Stimulated activated CD8-positive, alpha-beta memory T cell treated with anti-CD3 and anti-CD28 coated beads, Interleukin-4, amount 100 ng/mL, for 4 hours (primary cell): Measurements from ENCODE around the gene TNNT2.

ENCODE experiments used
- DNase-seq, 2 donors: peaks; one replicate each; pipeline ENCODE4 v3.0.0-alpha.2; 2020; ENCODE audit warnings: low read depth in 2 of 2, low spot score in 1 of 2

Gene TNNT2

DNA sequence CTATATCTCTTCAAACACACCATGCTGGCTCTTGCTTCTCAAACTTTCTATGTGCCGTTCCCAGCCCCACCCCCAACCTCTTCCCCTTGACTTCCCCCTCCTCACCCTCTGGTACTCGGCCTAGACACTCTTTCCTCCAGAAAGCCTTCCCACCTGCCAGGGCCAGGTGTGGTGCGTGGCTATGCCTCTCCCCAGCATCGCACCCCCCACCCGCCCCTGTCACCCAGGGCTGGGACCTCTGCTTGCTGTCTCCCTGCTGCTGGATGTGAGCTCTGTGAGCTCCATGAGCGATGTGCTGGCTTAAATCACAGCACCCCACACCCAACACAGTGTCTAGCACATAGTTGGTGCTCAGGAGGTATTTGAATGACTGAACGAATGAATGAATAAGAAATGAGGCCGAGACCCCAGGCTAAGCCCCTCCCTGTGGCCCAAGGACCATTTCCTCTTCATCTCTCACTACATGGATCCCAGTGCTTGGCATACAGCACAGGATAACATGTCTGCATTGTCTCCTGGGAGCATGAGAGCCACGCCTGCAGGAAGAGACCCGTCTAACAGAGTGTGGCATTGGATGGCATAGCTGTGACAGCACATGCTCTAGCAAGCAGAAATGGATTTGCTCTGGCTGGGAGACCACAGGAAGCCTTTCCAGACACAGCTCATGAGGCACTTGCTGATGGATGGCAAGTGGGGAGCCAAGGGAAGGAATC, 19.7 kb downstream of the TNNT2 start:
- DNase-seq = no peak

DNA sequence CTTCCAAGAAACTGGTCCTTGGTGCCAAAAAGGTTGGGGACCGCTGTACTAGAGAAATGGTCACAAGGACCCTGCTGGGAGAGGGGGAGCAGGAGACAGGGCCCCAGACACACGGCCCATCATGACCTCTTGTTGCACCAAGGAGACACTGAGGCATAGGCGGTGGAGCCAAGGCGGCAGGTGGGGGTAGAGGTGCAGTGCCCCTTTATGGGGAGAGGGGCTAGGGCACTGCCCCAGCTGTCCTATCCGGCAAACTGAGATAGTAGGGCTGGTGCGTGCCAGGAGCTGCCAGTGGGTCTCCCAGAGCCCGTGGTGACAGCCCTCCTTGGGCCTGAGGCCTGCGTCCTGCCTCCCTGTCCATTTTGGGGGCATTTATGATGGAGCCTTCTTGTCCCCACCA, 20.3 kb downstream of the TNNT2 start:
- DNase-seq = no peak

DNA sequence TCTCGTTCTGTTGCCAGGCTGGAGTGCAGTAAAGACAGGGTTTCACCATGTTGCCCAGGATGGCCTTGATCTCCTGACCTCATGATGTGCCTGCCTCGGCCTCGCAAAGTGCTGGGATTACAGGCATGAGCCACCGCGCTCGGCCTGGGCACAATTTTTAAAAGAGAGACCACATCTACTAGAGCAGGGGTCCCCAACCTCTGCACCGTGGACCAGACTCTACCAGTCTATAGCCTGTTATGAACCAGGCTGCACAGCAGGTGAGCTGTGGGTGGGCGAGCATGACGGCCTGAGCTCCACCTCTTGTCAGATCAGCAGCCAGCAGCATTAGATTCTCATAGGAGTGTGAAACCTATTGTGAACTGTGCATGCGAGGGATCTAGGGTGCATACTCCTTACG, 20.8 kb downstream of the TNNT2 start:
- DNase-seq = no peak

DNA sequence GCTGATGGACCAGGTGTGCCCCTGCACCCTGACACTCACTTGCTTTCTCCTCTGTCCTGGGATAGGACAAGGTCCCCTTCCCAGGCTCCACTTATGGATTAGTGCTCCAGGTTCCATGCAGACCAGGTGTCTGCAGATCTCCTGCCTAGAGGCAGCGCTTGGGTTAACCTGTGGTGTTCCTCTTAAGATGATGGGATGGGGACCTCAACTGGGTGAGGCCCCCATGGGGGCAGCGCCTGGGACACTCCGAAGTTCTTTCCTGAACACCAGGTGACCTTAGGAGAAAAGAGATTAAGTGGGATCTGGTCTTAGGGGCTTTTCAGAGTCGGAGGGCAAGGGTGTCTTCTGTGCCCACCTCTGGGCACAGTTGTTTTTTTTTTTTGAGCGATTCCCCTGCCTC, 21.2 kb downstream of the TNNT2 start:
- no peak for DNase-seq

DNA sequence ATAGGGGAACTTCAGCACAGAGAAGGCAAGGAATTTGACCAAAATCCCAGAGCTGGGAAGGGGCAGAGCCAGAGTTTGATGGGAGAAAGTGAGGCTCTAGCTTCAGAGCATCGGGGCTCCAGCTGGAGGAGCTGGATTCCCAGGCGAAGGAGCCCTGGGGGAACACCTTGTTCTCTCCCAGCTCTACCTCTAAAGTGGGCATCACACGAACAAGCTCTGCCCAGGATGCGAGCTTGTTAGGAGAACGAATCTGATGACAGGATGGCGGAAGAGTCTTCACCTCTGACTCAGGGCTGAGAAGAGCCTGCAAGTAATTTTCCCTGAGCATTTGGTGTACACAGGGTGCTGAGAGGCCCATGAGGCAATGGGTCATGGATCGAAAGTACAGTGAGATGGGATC, 22.0 kb downstream of the TNNT2 start:
- DNase-seq = no peak

DNA sequence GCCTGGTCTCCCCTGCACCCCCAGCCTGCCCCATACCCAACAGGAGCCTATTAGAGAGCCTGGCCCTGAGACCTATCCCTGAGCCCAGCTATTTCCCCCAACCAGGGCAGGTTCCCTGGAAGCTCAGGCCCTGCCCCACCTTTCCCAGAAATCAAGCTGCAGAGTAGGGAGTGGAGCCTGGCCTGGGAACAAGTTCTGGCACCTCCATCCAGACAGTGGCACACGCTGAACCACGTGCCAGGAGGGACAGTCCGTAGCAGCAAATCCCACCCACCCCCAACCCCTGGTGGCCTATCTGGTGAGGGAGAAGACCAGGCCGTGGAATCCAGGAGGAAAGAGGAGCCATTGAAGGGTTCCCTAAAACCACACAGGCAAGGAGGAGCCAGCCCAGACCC, 22.6 kb downstream of the TNNT2 start:
- DNase-seq = no peak

DNA sequence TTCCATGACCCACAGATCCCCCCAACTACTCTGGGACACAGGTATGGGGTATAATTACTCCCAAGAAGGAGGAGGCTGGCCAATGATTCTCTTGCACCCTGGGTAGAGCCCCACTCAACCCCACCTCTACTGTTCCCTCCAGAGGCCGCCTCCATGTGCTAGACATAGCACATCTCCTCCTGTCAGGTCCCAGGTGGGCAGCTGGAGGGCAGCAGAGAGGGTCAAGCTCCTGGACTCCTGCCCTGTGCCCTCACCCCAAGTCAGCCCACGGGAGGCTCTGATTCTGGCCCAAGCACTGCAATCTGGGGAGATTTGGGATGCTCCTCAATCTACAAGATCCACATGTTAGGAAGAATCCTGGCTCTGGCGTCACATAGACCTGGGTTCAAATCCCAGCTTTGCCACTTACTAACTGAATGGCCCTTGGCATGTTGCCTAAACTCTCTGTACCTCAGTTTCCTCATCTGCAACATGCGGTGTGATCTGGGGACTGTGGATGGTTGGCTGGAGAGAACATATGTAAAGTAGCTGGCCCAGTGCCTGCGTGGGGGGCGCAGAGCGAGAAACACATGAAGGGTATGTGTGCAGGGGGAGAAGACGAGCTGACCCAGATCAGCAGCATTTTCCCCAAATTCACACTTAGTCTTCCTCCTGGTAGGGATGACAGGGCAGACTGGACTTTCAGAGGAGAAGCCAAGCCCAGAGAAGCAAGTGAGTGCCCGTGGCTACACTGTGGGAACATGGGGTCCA, 23.2 kb downstream of the TNNT2 start:
- no peak for DNase-seq

DNA sequence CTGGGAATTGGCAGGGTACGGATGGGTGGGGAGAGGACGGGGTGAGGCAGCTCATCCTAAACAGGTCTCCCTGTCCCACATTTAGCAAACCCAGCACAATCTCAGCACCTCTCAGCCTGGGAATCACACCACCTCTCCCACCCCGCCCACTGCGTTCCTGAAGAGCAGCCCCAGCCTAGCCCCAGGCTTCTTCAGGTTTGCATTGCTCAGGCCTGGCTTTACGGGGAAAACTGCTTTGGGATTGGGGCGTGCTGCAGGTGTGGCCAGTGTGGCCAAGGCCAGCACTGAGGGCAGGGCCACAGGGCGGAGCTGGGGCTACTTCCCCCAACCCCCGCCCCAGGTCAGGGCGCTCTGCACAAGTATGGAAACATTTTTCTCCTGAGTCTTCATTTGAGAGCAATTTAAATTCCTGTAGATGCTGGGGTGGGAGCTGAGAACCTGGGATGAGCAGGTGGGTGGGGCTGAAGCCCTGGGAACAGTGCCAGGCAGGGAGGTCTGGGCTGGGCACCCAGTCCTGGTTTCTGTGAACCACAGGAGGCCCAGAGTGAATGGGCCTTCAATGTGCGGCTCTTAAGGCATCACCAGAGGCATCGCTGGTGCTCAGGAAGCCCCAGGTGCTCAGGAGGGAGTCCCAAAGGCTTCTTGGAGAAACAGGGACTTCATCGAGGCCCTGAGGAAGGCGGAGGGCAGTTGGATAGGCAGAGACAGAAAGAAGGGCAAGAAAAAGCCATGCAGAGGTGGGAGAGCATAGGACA, 24.1 kb downstream of the TNNT2 start:
- no peak for DNase-seq

DNA sequence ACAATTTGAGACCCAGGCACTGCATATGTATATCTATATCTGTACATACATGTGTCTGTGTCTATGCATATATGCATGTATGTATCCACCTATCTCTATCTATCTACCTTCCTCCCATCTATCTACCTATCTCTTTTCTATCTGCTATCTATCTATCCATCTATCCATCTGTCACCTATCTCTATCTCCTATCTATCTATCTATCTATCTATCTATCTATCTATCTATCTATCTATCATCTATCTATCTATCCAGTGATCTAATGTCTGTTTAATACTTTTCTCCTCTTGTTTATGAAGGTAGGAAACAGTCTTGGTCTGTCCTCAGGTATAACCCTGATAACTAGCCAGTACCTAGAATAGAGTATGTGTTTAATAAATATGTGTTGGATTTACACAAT, 25.9 kb downstream of the TNNT2 start:
- no peak for DNase-seq

DNA sequence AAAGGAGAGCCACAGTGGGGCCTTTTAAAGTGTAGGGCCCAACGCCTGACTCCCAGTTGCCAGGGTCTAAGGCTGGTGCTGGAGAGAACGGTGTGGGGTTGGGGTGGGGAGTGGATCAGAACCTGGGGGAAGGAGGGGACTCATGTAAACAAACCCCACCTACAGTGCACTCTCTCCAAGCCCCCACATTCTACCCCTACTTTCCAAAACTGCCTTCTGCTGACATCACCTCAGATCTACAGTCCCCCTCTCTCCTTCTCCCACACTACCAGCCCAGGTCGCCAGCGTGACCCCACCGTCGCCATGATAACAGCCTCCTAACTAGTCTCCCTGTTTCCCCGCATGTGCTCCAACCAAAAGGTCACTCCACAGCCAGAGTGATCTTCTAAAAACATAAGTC, 26.6 kb downstream of the TNNT2 start:
- no peak for DNase-seq

DNA sequence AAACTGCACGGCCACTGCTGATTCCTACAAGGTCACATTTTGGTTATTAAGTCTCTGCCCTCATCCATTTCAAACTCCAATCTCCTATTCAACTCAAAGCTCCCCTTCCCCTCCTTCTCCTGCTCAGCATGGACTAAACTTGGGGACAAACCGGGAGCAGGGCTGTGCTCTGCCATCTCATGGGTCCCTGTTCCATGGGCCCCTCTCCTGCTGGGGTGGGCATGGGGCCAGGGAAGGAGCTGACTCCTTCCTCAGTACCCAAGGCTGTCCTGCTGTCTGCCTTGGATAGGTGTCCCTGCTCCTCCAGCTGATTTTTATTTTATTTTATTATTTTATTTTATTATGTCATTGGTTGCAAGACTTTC, 27.1 kb downstream of the TNNT2 start:
- DNase-seq = no peak

DNA sequence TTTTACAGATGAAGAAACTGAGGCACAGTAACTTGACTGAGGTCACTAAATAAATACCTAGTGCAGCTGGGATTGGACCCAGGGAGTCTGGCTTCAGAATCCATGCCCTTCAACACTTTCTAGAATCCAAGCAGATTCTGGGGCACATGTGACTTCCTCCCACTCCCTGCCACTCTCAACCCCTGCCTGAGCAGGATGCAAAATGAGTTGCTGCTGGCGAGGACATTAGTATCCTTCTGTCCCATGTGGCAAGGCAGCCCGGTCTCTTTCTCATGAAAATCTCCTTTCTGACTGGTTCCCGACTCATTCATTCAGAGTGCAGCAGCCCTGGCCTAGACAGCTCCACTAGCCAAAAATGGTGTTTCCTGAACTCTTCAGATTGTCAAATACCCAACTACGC, 28.4 kb downstream of the TNNT2 start:
- DNase-seq = no peak

DNA sequence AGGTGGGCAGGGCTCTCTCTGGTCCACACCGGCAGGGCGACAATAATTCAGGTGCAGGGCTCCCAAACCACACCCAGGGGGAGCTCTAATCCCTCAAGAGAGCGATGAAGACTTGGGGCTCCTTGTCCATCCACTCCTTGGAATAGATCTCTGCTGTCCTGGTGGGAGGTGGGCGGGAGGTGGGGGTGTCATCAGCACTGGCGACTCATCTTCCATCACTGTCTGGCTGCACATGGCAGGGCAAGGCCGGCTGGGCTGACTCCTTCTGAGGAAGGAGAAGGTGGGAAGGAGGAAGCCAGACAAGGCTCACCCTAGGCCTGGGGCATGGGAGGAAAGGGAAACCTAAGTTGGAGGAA, 29.3 kb downstream of the TNNT2 start:
- DNase-seq = no peak

DNA sequence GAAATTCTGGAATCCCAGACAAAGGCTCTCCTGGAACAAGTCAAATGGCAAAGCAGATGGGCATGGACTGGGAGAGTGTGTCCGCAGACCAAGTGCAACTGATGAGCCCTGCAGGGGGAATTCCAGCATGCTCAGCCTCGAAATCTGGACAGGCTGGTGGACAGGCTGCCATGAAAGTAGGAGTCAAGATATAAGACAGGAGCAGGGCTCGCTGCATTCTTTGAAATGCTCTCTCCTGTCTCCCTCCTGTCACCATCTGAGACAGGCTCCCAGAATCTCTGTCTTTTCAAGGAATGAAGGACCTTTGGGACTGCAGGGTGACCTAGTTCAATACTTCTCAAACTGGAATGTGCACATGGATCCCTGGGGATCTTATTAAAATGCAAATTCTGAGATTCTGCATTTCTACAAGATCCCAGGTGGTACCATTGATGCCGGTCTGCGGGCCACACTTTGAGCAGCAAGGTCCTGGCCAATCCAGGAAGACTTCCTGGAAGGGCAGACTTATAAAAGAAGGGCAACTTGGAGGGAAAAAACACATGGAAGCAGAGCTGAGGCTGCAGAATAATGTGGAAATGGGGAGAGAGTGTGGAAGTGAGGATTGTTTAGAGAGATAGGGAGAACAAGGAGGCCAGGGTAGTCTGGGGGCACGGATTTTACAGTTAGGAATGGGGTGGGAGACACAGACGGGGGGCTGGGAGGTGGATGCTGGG, 29.8 kb downstream of the TNNT2 start:
- no peak for DNase-seq

DNA sequence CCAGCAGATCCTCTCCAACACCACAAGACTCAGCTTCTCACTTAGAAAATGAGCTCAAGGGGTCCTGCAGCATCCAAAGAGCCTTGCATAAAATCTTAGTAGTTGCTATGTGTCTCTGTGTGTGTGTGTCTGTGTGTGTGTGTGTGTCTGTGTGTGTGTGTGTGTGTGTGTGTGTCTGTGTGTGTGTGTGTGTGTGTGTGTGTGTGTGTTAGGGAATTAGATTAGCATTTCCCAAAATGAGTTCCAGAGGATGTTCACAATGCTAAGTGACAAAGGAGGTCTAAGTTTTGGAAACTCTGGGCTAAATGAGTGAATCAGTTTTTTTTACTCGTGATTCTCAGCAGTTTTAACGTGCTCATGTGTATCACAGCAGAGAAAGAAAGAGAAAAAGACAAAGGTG, 30.5 kb downstream of the TNNT2 start:
- no peak for DNase-seq

DNA sequence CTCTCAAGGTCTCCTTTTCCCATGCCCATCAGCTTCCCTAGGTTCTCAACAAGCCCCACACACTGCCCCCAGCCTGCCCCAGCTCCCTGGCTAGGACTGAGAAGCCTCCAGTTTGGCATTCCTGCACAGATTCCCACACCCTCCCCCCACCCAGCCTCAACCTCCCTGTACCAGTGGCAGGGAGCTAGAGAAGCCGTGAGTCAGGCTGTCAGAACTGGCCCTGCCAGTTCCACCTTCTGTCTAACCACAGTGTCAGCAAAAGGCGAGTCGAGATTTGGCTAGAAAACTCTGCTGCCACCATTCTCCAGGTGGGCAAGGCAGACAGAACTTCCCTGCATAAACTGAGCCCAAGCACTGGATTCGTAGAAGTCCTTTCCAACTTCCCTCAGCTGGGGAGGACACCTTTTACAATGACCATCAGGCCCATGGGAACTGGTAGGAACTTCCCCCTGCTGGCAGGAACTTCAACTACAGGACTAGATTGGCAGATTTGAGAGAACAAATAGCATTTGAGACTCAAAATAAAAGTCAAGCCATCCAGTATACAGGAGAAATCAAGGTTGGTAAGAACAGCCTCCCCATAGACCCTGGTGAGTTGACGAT, 31.0 kb downstream of the TNNT2 start:
- DNase-seq = no peak

DNA sequence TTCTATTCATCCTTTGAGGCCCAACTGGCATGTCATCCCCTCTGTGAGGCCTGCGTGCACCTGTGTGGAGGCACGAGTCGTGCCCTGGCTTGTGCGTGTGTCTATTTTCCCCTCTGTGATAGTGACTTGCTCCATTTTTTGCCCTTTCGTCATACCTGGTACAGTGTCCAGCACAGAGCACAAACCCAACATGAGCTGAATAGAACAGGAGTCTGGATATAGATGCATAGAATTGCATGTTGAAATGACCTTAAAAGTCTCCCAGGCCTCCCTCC, 32.5 kb downstream of the TNNT2 start:
- no peak for DNase-seq

DNA sequence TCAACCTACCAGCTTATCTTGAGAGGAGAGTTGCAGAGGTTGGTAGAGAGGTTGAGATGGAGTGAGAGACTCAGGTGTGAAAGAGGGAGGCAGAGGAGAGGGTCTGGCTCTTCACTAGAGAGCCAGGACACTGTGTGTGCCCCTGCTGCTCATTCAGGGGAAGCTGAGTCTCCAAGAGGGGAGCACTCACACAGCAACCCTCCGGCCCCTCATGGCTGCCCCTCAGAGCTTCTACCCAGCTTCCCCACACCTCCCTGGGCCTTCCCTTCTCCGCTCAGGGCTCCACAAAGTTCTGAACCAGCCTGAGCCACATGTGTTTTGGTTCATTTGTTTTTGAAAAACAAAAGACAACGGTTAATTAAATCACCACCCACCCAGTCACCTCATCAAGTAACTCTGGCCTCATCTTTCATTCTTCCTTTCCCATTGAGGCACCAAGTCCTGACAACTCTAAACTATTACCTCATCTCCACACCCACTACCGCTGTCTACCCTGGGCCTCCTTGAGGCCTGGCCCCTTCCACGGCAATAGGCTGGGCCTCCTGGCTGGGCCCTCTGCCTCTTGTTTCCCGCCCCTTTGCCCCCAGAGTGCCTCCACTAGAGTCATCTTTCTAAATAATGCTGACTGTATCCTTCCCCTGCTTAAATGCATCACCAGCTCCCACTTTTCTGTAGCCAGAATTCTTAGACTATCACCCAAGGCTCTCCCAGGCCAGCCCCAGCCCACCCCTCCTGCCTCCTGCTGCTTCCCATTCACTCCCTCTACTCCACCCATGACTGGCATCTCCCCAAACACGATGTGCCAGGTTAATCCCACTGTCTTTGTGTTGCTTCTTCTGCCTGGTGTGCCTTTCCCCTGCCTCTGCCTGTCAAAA, 33.0 kb downstream of the TNNT2 start:
- DNase-seq = no peak

DNA sequence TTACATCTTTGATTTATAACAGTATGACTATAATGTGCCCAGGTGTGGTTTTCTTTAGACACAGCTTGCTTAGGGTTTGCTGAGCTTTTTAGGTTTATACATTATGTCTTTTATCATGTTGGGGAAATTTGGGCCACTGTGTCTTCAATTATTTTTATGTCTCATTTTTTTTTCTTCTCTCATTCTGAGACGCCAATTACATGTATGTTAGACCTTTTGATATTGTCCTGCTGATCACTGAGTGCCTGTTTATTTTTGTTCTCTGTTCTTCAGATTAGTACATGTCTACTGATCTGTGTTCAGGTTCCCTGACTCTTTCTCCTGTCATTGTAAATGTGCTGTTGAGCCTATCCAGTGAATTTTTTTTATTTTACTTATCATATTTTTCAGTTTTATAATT, 36.1 kb downstream of the TNNT2 start:
- no peak for DNase-seq

DNA sequence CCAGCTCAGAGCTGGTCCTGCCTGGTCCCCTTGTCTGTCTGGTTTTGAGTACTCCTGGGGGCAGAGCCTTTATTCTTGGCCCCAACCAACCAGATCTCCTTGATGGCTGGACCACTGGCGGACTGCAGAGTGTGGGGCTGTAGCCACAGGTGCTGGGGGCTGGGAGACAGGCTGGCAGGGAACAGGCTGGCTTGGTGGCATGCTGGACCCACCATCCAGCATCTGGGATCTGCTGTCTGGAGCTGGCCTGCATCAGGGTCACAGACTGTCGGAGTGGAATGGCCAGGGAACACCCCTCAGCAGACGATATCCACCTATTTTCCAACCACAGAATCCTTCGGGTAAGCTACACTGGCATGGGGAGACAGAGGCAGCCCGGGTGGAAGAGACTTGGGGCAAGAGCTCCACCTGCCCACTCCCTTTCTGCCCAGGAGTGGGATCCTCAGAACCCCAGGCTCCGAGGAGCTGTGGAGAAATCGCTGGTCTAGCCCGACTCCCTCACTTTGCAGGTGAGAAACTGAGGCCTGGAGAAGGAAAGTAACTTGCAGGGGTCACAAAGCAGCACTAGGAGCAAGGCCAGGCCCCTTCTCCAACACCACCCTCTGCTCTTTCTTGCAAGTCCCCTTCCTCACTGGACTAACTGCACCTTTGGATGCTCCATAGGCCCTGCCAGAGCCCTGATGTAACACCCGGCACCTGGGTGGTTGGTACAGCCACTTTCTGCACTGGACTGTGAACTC, 40.6 kb downstream of the TNNT2 start:
- no peak for DNase-seq
